ENCODE measurements around the gene CCL17.

DNA sequence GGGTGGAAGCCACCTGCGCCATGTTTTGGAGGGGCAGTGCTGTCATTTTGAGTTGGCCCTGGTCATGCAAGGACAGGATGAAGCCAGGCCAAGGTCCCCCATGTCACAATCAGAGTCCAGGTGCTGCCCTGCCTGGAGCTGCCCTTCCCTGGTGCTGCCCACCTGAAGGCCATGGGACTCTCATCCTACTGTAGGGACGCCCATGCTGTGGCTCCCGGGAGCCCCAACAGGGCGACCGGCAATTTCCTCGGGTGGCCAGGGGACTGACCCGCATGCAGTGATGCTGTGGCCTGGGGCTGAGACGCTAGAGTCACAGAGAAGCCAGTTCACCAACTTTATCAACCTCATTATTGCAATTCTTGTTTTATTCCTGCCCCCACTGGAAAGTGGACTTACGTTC, 8.0 kb downstream of the CCL17 start:
- TF ChIP-seq CBFB (CRISPR knock-in tag; IDR thresholded peaks at IDR 0.05) (no peak), TAF1 (IDR thresholded peaks at IDR 0.05; ENCODE audit: control insufficient read depth, extremely low read depth, insufficient read depth, low read length, severe bottlenecking) (no peak), ZNF778 (CRISPR knock-in tag; IDR thresholded peaks at IDR 0.05) (no peak), BHLHE40 (IDR thresholded peaks at IDR 0.05; ENCODE audit: low read length) (no peak)
- TF ChIP-seq, protein P1, sequence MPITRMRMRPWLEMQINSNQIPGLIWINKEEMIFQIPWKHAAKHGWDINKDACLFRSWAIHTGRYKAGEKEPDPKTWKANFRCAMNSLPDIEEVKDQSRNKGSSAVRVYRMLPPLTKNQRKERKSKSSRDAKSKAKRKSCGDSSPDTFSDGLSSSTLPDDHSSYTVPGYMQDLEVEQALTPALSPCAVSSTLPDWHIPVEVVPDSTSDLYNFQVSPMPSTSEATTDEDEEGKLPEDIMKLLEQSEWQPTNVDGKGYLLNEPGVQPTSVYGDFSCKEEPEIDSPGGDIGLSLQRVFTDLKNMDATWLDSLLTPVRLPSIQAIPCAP (CRISPR knock-in tag; IDR thresholded peaks at IDR 0.05; ENCODE audit: borderline replicate concordance) = no peak
